Epithelial cell of proximal tubule (primary cell): ENCODE data around the gene PINLYP. TPM values are rescaled to one million over a fixed set of nuclear protein-coding genes. Genes with fewer than 3 reads are reported as not detected.

Source experiments
- DNase-seq: peaks from one replicate; pipeline ENCODE4 v3.0.0-alpha.2; 2011; ENCODE audit warnings: low read depth
- H3K4me3 ChIP-seq: 2 replicates; pipeline ENCODE4 v1.5.1; 2011; ENCODE audit warnings: low read depth, mild to moderate bottlenecking, low read length
- total RNA-seq: library from RNA; depleted of rRNA; stranded (reverse); fragments of >200 nt; gene quantifications from 2 replicates; pipeline ENCODE4 v1.2.3, GENCODE V29; 2015
- TF ChIP-seq, protein P1 (sequence below): conservative IDR thresholded peaks from 2 replicates; pipeline ENCODE4 v1.5.1; 2012; ENCODE audit warnings: low read depth, mild to moderate bottlenecking, low read length

PINLYP gene
- total RNA-seq, 1 donor from 2014 or later, result 2.3 TPM

- no peak for DNase-seq
- TF ChIP-seq, protein P1, sequence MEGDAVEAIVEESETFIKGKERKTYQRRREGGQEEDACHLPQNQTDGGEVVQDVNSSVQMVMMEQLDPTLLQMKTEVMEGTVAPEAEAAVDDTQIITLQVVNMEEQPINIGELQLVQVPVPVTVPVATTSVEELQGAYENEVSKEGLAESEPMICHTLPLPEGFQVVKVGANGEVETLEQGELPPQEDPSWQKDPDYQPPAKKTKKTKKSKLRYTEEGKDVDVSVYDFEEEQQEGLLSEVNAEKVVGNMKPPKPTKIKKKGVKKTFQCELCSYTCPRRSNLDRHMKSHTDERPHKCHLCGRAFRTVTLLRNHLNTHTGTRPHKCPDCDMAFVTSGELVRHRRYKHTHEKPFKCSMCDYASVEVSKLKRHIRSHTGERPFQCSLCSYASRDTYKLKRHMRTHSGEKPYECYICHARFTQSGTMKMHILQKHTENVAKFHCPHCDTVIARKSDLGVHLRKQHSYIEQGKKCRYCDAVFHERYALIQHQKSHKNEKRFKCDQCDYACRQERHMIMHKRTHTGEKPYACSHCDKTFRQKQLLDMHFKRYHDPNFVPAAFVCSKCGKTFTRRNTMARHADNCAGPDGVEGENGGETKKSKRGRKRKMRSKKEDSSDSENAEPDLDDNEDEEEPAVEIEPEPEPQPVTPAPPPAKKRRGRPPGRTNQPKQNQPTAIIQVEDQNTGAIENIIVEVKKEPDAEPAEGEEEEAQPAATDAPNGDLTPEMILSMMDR, result no peak
- peak overlapping the region; percentile 84 for H3K4me3 ChIP-seq
Observed at GRCh38 chr19:43618921-43619261, 43.3 kb downstream of the PINLYP start.

DNA sequence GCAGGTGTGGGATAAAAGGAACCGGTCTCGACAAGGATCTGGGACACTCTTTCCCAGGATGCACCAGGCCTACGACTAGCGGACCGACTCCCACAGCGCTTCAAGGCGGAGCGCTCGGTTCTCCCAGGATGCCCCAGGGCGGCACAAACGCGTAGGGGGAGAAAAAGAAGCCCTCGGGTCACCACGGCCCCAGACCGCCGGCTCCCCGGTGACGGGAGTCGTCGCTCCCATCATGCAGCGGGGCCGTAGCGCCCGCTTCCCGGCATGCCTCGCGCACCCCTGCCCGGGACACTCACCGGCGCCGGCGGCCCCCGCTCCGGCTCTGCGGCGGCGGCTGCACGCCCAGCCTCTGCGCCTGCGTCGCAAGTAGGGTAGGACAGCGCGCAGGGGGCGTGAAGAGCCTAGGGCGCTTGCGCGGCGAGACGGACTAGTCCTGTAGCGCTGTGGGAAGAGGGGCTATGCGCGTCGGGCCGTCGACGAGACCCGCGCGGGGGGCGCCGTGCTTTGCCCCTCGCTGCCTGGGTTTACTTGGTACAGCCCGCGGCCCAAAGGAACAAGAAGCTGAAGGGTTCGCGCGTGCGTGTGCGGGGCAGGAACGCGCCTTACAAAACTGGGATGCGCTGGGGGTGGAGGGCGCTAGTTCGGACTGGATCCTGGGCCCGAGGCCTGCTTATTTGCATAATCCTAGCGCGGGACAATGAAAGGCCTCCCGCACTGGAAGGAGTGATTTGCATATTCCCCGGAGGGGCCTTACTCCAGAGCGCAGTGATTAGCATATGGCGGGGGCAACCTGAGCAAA, 43.9 kb downstream of the PINLYP start, which contains the start of gene ZNF428:
TSS of gene ZNF428 (minus strand) at position 368 of the 799 bp plus-strand sequence. CDS start 5,325 bp downstream, outside the sequence.
- TF ChIP-seq, protein P1, result no peak
- peak within 1 kb of the TSS; percentile 84 for H3K4me3 ChIP-seq
- DNase-seq, result no peak

DNA sequence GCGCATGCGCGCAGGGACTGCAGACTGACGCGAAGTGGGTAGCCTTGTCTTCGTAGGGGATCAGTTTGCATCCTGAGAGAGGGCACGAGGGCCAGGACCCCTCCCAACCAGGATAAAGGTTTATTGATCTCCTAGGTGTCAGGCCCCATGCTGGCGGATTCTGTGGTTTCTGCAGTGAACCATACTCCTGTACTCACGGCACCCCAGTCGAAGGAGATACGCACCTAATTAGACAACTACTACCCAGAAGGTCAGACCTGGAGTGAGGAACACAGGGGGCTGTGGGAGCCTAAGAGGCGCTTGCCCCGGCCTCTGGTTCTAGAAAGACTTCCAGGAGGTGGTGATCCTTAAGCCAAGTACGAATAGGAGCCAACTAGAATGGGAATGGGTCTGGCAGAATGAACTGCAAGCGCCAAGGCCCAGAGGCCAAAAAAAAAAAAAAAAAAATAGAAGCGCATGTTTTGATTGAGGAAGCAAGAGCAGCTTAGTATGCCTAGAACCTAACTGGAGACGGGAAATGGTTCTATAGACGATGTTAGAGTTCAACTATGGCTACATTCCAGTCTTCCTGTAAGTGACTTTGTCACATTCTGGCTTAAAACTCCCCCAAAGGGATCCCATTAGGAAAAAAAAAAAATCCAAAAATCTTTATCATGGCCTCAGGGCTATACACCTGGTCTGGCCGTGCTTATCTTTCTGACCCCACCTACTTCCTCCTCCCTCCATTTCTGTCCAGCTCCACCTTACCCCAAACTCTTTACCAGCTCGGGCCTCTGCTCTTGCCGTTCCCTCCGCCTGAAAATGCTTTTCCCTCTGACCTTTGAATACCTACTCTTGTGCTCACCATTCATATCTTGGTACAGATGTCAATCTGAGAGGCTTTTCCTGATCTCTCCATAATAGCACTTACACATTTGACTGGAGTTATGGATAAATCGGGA, 44.7 kb downstream of the PINLYP start:
- TF ChIP-seq, protein P1, result no peak
- DNase-seq, result no peak
- peak overlapping the region; percentile 84 for H3K4me3 ChIP-seq

DNA sequence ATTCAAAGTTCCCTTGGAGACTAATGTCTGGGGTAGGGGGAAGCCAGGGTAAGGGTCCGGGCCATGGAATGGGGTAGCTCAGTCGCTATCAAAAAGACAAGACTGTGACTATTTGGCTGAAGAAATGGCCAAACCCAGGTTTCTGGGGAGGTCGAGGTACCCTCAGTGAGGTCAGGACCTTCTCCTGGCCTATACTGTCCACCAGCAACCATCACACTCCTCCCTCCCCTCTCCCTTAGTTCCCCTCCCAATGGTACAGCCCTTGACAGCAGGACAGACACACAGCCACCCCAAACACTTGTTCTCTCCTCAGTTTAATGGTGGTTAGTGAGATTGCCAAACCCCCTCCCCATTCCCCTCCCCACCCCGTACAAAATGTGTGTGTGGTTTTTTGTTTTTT, 46.5 kb downstream of the PINLYP start:
- no peak overlapping the region for H3K4me3 ChIP-seq
- TF ChIP-seq, protein P1, result no peak
- no peak for DNase-seq

DNA sequence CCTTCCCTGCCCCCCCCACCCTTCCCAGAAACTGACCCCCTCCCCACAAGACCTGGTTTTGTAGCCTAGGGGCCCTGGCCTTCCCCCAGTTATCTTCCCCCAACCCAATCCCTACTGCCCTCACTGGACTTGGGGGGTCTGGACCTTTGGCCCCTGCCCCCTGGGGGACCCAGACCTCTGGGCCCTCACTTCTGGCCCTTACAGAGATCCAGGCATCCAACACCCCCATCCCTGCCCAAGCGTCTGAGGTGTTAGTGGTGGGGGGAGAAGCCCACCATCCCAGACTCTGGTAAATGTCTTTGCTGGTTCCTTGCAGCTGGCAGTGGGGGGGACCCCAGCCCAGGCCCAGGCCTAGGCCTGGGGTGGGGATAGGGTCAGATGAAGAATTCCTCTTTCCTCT, 47.4 kb downstream of the PINLYP start:
- no peak overlapping the region for H3K4me3 ChIP-seq
- DNase-seq, result no peak
- TF ChIP-seq, protein P1, result no peak

DNA sequence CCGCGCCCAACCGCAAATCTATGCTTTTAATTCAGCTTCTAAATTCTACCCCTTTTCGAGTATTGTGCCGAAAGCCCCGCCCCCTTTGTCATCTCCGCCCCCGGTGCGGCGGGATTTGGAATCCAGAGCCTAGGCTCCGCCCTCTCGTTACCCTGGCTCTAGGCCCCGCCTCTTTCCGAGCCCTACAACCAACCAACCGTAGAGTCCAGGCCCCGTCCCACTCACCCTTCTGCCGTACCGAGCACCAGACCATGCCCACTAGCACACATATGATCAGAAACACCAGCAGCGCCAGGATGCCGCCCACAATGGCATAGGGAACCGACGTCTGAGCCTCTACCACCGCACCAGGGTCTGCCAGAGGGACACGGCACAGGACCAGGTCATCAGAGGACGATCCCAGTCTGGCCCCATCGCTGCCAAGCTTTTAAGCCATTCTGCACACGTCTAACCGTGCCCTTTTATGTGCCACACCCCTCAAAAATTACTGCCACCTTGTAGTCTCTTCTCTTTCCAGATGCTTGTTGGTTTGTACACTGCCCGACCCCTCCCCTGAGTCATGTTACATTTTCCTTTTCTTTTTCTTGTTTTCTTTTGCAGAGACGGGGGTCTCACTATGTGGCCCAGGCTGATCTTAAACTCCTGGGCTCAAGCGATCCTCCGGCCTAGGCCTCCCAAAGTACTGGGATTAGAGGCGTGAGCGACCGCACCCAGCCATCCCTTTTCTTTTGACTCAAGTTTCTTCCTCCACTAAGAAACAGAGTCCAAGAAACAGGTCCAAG, 48.5 kb downstream of the PINLYP start:
- no peak overlapping the region for H3K4me3 ChIP-seq
- no peak for DNase-seq
- TF ChIP-seq, protein P1, result no peak
